ENCODE data around the gene LPP.
"Not testable (repeated sequence)": the region's sequence is repeated elsewhere in the genome, so short reads cannot be mapped to it uniquely, and the experiment has no call there.

Gene LPP

GRCh38 chr3:188437926-188438325 is 284.0 kb downstream of the LPP start:
- no peak for DNase-seq (ENCODE audit: low read depth)

- no peak for DNase-seq (ENCODE audit: low read depth)
These were observed 285.1 kb downstream of the LPP start for GRCh38 chr3:188439080-188439479.

- DNase-seq (ENCODE audit: low read depth): no peak
These were observed 286.5 kb downstream of the LPP start for GRCh38 chr3:188440340-188440972.

- no peak for DNase-seq (ENCODE audit: low read depth)
These were observed 288.5 kb downstream of the LPP start for GRCh38 chr3:188442430-188442829.

- not testable (repeated sequence) for DNase-seq (ENCODE audit: low read depth)
These were observed 291.2 kb downstream of the LPP start for GRCh38 chr3:188445175-188445574.

GRCh38 chr3:188446014-188446413 is 292.1 kb downstream of the LPP start:
- DNase-seq (ENCODE audit: low read depth): no peak

GRCh38 chr3:188446766-188447165 is 292.8 kb downstream of the LPP start:
- no peak for DNase-seq (ENCODE audit: low read depth)

GRCh38 chr3:188448813-188449212 is 294.9 kb downstream of the LPP start:
- DNase-seq (ENCODE audit: low read depth): no peak

GRCh38 chr3:188449421-188449820 is 295.5 kb downstream of the LPP start:
- no peak for DNase-seq (ENCODE audit: low read depth)

GRCh38 chr3:188452158-188452772 is 298.3 kb downstream of the LPP start:
- no peak for DNase-seq (ENCODE audit: low read depth)

GRCh38 chr3:188453431-188454384 is 299.8 kb downstream of the LPP start:
- no peak for DNase-seq (ENCODE audit: low read depth)

GRCh38 chr3:188455748-188456147 is 301.8 kb downstream of the LPP start:
- no peak for DNase-seq (ENCODE audit: low read depth)

GRCh38 chr3:188458756-188459155 is 304.8 kb downstream of the LPP start:
- DNase-seq (ENCODE audit: low read depth): no peak

GRCh38 chr3:188465311-188465710 is 311.4 kb downstream of the LPP start:
- DNase-seq (ENCODE audit: low read depth): no peak

- no peak for DNase-seq (ENCODE audit: low read depth)
These were observed 314.2 kb downstream of the LPP start for GRCh38 chr3:188468196-188468595.

- no peak for DNase-seq (ENCODE audit: low read depth)
These were observed 314.7 kb downstream of the LPP start for GRCh38 chr3:188468662-188469061.

GRCh38 chr3:188469228-188469885 is 315.4 kb downstream of the LPP start:
- no peak for DNase-seq (ENCODE audit: low read depth)

GRCh38 chr3:188470508-188471130 is 316.7 kb downstream of the LPP start:
- no peak for DNase-seq (ENCODE audit: low read depth)

- DNase-seq (ENCODE audit: low read depth): no peak
These were observed 317.8 kb downstream of the LPP start for GRCh38 chr3:188471723-188472122.

GRCh38 chr3:188472336-188472735 is 318.4 kb downstream of the LPP start:
- DNase-seq (ENCODE audit: low read depth): no peak

GRCh38 chr3:188473045-188473444 is 319.1 kb downstream of the LPP start:
- DNase-seq (ENCODE audit: low read depth): no peak

All from non-pigmented ciliary epithelial cell (primary cell).